Endodermal cell (in vitro differentiated cells): ENCODE data around the gene DLG5. TPM values are rescaled to one million over a fixed set of nuclear protein-coding genes. Genes with fewer than 3 reads are reported as not detected.

Source experiments
- DNase-seq: peaks from one replicate; pipeline ENCODE4 v3.0.0-alpha.2; 2017
- H3K27ac ChIP-seq: 2 replicates; pipeline ENCODE4 v1.5.1; 2013; ENCODE audit warnings: mild to moderate bottlenecking, low read depth, low read length, moderate library complexity
- H3K27me3 ChIP-seq: 2 replicates; pipeline ENCODE4 v1.6.1; 2013; ENCODE audit warnings: mild to moderate bottlenecking, low read length, moderate library complexity; ENCODE audit not compliant: insufficient read depth, control insufficient read depth, poor library complexity, severe bottlenecking
- H3K36me3 ChIP-seq: 2 replicates; pipeline ENCODE4 v1.7.0; 2013; ENCODE audit warnings: mild to moderate bottlenecking, low read length, moderate library complexity; ENCODE audit not compliant: control insufficient read depth, insufficient read depth
- H3K4me1 ChIP-seq: one replicate; pipeline ENCODE4 v1.7.0; 2013; ENCODE audit warnings: low read length; ENCODE audit not compliant: control insufficient read depth, insufficient read depth
- H3K4me3 ChIP-seq: 2 replicates; pipeline ENCODE4 v1.5.1; 2013; ENCODE audit warnings: mild to moderate bottlenecking, low read length, moderate library complexity
- H3K9ac ChIP-seq: 2 replicates; pipeline ENCODE4 v1.6.1; 2013; ENCODE audit warnings: mild to moderate bottlenecking, low read length, moderate library complexity; ENCODE audit not compliant: poor library complexity, severe bottlenecking; ENCODE audit errors: extremely low read depth
- H3K9me3 ChIP-seq: 2 replicates; pipeline ENCODE4 v1.6.1; 2013; ENCODE audit warnings: mild to moderate bottlenecking, low read length, moderate library complexity; ENCODE audit not compliant: control insufficient read depth
- H3K27ac Mint-ChIP-seq: 2 replicates; pipeline ENCODE4 v1.8.0; 2020; ENCODE audit warnings: mixed read lengths
- H3K27me3 Mint-ChIP-seq: 2 replicates; pipeline ENCODE4 v1.8.0; 2021; ENCODE audit warnings: mild to moderate bottlenecking, mixed read lengths; ENCODE audit not compliant: insufficient read depth
- H3K36me3 Mint-ChIP-seq: 2 replicates; pipeline ENCODE4 v1.8.0; 2020; ENCODE audit warnings: low read depth, mixed read lengths
- H3K4me1 Mint-ChIP-seq: 2 replicates; pipeline ENCODE4 v1.8.0; 2020; ENCODE audit warnings: mixed read lengths
- H3K4me3 Mint-ChIP-seq: 2 replicates; pipeline ENCODE4 v1.8.0; 2020; ENCODE audit warnings: mild to moderate bottlenecking, moderate library complexity, mixed read lengths
- H3K9me3 Mint-ChIP-seq: 2 replicates; pipeline ENCODE4 v1.8.0; 2020; ENCODE audit warnings: mild to moderate bottlenecking, mixed read lengths
- CTCF ChIP-seq: fragments of 200-600 bp; sonication (generic); conservative IDR thresholded peaks from 2 replicates; pipeline ENCODE4 v1.5.0; 2021; ENCODE audit warnings: antibody characterized with exemption, mild to moderate bottlenecking
- WGBS, 2 experiments: methylation state at CpG; one replicate each; pipeline versions ENCODE4 v1.1.5 to v1.1.7; 2013; ENCODE audit warnings: missing lambda C conversion rate in 2 of 2, mixed read lengths in 1 of 2; ENCODE audit not compliant: insufficient coverage in 1 of 2, insufficient read length in 1 of 2; 5-methylcytosine and 5-hydroxymethylcytosine counted together
- total RNA-seq, 2 donors: library from RNA; stranded (reverse); fragmentation: NEBNext Ultra II Directional in 1 of 2; extraction: Animal tissue kit (Norgen Biotek cat#: 25700) in 1 of 2; gene quantifications; 2 replicates in 1 of 2; 3 replicates in 1 of 2; pipeline ENCODE4 v1.2.1, GENCODE V29; 2021

Gene DLG5
- total RNA-seq, 2 donors from 2014 or later, result 79.4 to 83.4 TPM

- H3K4me3 Mint-ChIP-seq, result no peak overlapping the region
- 93% methylated on average over 12 of the region's 12 CpGs for WGBS, 2 experiments
- H3K27ac Mint-ChIP-seq, result peak overlapping the region; percentile 32
- peaks cover 64% of the 10 kb centered on the region for H3K36me3 Mint-ChIP-seq
- no peaks in the 10 kb centered on the region for H3K27me3 ChIP-seq
- H3K9me3 Mint-ChIP-seq, result no peaks in the 10 kb centered on the region
- no peaks in the 10 kb centered on the region for H3K9me3 ChIP-seq
- TF ChIP-seq CTCF, result no peak
- no peaks in the 10 kb centered on the region for H3K27me3 Mint-ChIP-seq
- peaks cover 58% of the 10 kb centered on the region for H3K36me3 ChIP-seq
- H3K27ac ChIP-seq, result no peak overlapping the region
- H3K4me1 Mint-ChIP-seq, result no peaks in the 10 kb centered on the region
- no peak overlapping the region for H3K9ac ChIP-seq
- H3K4me3 ChIP-seq, result no peak overlapping the region
- no peaks in the 10 kb centered on the region for H3K4me1 ChIP-seq
- DNase-seq, result no peak
Measured at GRCh38 chr10:77821551-77821950, 105.0 kb downstream of the DLG5 start.

GRCh38 chr10:77821036-77821435 is 105.5 kb downstream of the DLG5 start:
- no peak overlapping the region for H3K4me3 ChIP-seq
- Mint-ChIP-seq H3K27me3 (no peaks in the 10 kb centered on the region), H3K4me3 (no peak overlapping the region), H3K36me3 (peaks cover 65% of the 10 kb centered on the region), H3K27ac (no peak overlapping the region), H3K4me1 (no peaks in the 10 kb centered on the region), H3K9me3 (no peaks in the 10 kb centered on the region)
- no peaks in the 10 kb centered on the region for H3K27me3 ChIP-seq
- no peak for TF ChIP-seq CTCF
- peaks cover 54% of the 10 kb centered on the region for H3K36me3 ChIP-seq
- no peak for DNase-seq
- no peaks in the 10 kb centered on the region for H3K9me3 ChIP-seq
- H3K4me1 ChIP-seq, result no peaks in the 10 kb centered on the region
- H3K9ac ChIP-seq, result no peak overlapping the region
- H3K27ac ChIP-seq, result no peak overlapping the region
- WGBS, 2 experiments, result 96 to 97% methylated on average over 6 to 15 of the region's 15 CpGs

GRCh38 chr10:77820349-77820748 is 106.2 kb downstream of the DLG5 start:
- H3K27me3 ChIP-seq, result no peaks in the 10 kb centered on the region
- TF ChIP-seq CTCF, result no peak
- H3K4me3 ChIP-seq, result no peak overlapping the region
- H3K36me3 Mint-ChIP-seq, result peaks cover 68% of the 10 kb centered on the region
- DNase-seq, result no peak
- H3K9me3 Mint-ChIP-seq, result no peaks in the 10 kb centered on the region
- H3K27ac Mint-ChIP-seq, result peak overlapping the region; percentile 55
- no peak overlapping the region for H3K27ac ChIP-seq
- H3K4me1 Mint-ChIP-seq, result no peaks in the 10 kb centered on the region
- H3K27me3 Mint-ChIP-seq, result no peaks in the 10 kb centered on the region
- H3K4me1 ChIP-seq, result no peaks in the 10 kb centered on the region
- no peak overlapping the region for H3K9ac ChIP-seq
- H3K9me3 ChIP-seq, result no peaks in the 10 kb centered on the region
- WGBS, 2 experiments, result 92 to 94% methylated on average over 8 to 9 of the region's 9 CpGs
- no peak overlapping the region for H3K4me3 Mint-ChIP-seq
- peaks cover 54% of the 10 kb centered on the region for H3K36me3 ChIP-seq
